ENCODE data around the gene KIF12.
"Not testable (repeated sequence)": the region's sequence is repeated elsewhere in the genome, so short reads cannot be mapped to it uniquely, and the experiment has no call there.

The KIF12 gene

GRCh38 chr9:114060711-114061110, 38.4 kb downstream of the KIF12 start:
- DNase-seq: no peak

DNA sequence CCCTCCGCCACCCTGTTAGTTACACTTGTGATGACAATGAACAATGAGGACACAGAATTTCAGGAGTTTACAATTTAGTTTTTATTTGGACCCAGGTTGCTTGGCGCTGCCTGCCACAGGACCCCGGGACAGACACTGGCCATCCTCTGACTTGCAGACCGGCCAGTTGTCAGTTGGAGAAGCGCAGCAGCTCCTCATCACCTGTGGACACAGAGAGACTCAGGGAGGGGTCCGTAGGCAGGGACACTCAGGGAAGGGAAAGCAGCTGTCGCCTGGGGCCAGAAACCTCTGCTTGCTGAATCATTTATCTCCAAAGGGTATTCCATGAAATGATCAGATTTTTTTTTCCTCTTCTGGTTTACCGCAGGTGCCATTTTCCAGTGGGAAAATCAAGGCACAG, 39.0 kb downstream of the KIF12 start:
- no peak for DNase-seq

- no peak for DNase-seq
Observed at GRCh38 chr9:114059047-114059803, 39.9 kb downstream of the KIF12 start.

DNA sequence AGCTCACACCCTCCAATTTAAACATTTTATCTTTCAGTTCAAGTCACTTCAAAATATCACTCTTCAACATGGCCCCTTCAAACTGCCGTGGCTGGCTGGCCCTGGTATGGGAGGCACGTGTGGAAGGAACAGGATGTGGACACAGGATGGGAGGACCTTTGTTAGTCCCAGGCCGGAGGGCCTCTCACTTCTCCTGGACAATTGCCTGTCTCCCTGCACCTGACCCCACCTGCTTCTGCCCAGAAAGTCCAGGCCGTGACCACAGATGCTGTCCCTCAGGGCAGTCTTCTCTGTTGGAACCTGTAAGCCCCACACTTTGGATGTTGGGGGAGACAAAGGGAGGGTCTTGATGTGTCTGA, 40.4 kb downstream of the KIF12 start:
- no peak for DNase-seq

DNA sequence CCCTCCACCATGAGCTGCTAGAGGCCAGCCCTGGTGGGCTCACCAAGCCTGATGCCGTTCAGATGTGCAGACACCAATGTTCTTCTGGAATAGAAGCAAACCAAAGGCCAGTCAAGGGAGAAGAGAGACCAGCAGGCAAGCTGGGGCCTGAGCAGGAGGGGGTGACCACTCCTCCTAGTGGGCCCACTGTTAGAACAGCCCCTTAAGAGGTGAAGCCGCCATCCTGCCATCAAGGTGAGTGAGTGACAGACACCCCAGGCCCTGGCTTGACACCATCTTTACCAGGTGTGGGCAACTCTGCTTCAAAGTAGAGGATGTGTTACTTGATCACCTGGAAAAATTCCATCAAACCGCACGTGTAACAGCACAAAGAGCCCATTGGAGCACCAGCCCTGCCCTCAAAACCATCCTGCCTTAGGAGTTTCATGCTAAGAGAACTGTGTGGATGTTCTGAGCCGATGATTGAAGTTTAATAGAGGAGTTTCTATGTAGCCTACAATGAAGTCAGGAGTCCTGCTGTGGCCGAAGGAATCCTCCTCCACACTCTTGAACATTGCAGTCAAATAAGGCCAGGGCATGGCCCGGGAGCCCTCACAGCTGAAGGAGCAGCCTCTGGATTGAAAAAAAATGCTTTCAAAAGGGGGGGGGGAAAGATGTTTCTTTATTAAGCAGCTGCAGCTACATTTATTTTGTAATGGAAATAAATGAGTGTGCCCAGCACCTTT, 41.8 kb downstream of the KIF12 start:
- DNase-seq: no peak

DNA sequence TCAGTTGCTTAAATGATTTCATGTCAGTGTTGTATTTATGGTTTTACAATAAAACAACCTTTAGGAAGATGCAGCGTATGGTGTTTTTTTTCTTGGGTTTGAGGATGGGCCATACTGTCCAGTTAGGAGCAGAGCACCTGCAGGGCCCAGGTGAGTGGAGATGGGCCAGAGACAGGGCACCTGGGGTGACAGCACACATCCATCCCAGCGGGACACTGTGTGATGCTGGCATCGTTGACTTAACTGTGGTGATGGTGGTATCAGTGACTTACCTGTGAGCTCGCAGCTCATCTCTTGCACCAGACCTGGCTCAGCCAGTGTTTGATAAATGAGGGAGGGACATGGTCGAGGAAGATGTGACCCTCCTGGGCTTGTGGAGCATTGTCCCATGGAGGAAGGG, 42.6 kb downstream of the KIF12 start:
- DNase-seq: no peak

DNA sequence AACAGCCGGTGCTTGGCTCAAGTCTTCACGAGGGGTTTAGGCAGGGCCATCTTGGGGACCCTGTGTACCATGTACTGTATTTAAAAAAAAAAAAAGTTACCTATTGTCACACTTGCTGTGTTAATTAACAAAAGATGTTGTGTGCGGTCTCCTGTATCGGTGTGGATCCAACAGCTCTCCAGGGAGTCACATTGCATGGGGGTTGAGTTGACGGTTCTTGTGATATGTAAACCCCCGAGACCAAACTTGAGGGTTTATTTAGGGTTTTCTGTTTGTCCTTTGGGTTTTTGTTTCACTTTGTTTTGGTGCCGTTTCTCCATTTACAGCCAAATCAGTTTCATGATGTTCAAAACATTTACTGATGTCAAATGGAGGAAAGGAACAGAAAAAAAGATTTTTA, 43.2 kb downstream of the KIF12 start:
- no peak for DNase-seq

DNA sequence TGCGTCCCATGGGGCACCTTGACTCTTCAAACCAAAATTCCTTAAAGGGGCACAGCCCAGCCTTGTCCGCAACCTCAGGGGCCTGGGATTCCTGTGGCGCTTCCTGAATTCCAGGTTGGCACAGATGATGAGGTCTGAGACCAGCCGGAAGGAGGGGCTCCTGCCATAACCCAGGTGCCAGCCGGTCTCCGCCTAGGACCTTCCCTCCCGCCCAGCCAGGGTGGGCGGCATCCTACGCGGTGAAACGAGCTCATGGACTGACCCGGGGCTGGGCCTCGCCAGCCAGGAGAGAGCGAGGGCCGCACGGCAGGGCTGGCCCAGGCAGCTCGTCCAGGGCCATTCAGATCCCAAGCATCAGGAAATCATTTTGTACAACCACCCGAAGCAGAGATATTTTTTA, 44.0 kb downstream of the KIF12 start:
- DNase-seq: no peak

GRCh38 chr9:114054191-114054690, 44.9 kb downstream of the KIF12 start:
- DNase-seq: no peak

- no peak for DNase-seq
Observed at GRCh38 chr9:114053246-114054005, 45.7 kb downstream of the KIF12 start.

GRCh38 chr9:114051706-114052105, 47.4 kb downstream of the KIF12 start:
- no peak for DNase-seq

GRCh38 chr9:114051281-114051680, 47.8 kb downstream of the KIF12 start:
- no peak for DNase-seq

GRCh38 chr9:114050646-114051045, 48.4 kb downstream of the KIF12 start:
- no peak for DNase-seq

GRCh38 chr9:114050226-114050568, 48.9 kb downstream of the KIF12 start:
- DNase-seq: no peak

DNA sequence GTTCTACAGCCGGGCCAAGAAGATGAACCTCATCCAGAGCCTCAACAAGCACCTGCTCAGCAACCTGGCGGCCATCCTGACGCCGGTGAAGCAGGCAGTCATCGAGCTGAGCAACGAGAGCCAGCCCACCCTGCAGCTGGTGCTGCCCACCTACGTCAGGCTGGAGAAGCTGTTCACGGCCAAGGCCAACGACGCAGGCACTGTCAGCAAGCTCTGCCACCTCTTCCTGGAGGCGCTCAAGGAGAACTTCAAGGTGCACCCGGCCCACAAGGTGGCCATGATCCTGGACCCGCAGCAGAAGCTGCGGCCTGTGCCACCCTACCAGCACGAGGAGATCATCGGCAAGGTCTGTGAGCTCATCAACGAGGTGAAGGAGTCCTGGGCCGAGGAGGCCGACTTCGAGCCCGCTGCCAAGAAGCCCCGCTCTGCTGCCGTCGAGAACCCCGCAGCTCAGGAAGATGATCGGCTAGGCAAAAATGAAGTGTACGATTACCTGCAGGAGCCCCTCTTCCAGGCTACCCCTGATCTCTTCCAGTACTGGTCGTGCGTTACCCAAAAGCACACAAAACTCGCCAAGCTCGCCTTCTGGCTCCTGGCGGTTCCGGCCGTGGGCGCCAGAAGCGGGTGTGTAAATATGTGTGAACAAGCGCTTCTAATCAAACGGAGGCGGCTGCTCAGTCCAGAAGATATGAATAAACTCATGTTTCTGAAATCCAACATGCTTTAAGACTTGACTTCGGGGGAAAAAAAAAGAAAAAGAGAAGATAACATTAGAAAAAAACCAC, 49.5 kb downstream of the KIF12 start:
- no peak for DNase-seq

DNA sequence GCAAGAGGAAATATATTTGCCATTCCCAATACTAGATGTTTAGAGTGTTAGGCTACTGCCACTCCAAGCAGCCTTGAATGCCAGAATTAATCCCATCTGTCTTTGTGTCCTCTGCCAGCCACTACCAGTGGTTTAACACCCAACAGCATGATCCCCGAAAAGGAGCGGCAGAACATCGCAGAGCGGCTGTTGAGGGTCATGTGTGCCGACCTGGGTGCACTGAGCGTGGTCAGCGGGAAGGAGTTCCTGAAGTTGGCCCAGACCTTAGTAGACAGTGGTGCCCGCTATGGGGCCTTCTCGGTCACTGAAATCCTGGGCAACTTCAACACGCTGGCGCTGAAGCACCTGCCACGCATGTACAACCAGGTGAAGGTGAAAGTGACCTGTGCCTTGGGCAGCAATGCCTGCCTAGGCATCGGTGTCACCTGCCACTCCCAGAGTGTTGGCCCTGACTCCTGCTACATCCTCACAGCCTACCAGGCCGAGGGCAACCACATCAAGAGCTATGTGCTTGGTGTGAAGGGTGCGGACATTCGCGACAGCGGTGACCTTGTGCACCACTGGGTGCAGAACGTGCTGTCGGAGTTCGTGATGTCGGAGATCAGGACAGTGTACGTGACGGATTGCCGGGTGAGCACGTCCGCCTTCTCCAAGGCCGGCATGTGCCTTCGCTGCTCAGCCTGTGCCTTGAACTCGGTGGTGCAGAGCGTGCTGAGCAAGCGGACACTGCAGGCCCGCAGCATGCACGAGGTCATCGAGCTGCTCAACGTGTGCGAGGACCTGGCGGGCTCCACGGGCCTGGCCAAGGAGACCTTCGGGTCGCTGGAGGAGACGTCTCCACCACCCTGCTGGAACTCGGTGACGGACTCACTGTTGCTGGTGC, 50.3 kb downstream of the KIF12 start:
- DNase-seq: no peak

DNA sequence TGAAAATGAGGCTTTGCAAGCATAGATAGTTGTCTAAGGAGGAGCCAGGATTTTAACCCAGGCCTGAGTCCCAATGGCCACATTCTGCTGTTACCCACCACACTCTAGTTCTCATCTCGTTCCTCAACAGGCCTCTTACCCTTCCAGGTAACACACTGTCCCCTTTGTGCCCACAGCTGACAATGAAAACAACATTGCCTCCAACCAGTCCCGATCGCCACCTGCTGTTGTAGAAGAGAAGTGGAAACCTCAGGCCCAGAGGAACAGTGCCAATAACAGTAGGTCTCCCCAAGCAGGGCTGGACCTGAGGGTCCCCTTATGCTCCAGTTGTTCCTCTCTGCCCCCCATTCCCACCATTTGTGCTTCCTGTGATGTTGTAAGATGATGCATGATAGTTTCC, 51.4 kb downstream of the KIF12 start:
- no peak for DNase-seq

DNA sequence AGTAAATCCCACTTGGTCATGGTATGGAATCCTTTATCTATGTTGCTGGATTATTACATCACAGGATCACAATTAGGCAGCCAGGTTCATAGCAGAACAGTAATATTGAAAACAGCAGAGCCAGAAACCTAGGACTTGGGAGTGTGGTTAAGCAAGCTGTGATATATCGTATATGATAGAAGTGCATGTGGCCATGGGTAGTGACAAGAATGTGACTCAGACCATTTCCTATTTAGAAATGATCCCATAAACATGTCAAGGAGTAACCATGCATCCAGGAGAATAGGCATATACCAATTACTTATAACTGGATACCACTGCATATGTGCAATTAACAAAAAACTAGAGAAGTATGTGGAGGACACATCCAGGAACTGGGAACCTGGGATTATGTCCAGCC, 52.2 kb downstream of the KIF12 start:
- DNase-seq: no peak

DNA sequence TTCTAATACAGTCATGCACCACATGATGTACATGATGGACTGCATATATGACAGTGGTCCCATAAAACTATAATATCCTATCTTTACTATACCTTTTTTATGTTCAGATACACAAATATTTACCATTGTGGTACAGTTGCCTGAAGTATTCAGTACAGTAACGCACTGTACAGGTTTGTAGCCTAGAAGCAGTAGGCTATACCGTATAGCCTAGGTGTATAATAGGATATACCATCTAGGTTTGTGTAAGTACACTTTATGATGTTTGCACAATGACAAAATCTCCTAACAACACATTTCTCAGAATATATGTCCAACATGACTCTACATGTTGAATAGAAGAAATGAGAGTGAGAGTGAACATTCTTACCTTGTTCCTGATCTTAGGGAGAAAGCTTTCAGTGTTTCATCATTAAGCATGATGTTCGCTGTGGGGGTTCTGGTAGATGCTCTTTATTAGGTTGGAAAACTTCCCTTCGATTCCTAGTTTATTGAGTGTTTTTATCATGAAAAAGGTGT, 52.8 kb downstream of the KIF12 start:
- no peak for DNase-seq

DNA sequence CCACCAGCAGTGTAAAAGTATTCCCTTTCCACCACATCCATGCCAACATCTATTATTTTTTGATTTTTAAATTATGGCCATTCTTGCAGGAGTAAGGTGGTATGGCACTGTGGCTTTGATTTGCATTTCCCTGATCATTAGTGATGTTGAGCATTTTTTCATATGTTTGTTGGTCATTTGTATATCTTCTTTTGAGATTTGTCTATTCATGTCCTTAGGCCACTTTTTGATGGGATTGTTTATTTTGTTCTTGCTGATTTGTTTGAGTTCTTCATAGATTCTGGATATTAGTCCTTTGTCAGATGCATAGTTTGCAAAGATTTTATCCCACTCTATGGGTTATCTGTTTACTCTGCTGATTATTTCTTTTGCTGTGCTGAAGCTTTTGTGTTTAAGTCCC, 55.4 kb downstream of the KIF12 start:
- not testable (repeated sequence) for DNase-seq
